GM03348 (cell line): Measurements from ENCODE around the gene PPP1R15A.
A peak's percentile ranks its signal among the peaks of the same experiment; 100 is the strongest.
"Not testable (repeated sequence)": the region's sequence is repeated elsewhere in the genome, so short reads cannot be mapped to it uniquely, and the experiment has no call there.

Experiments
- DNase-seq: peaks from one replicate; pipeline ENCODE4 v3.0.0; 2012; ENCODE audit warnings: low spot score

Gene PPP1R15A

DNA sequence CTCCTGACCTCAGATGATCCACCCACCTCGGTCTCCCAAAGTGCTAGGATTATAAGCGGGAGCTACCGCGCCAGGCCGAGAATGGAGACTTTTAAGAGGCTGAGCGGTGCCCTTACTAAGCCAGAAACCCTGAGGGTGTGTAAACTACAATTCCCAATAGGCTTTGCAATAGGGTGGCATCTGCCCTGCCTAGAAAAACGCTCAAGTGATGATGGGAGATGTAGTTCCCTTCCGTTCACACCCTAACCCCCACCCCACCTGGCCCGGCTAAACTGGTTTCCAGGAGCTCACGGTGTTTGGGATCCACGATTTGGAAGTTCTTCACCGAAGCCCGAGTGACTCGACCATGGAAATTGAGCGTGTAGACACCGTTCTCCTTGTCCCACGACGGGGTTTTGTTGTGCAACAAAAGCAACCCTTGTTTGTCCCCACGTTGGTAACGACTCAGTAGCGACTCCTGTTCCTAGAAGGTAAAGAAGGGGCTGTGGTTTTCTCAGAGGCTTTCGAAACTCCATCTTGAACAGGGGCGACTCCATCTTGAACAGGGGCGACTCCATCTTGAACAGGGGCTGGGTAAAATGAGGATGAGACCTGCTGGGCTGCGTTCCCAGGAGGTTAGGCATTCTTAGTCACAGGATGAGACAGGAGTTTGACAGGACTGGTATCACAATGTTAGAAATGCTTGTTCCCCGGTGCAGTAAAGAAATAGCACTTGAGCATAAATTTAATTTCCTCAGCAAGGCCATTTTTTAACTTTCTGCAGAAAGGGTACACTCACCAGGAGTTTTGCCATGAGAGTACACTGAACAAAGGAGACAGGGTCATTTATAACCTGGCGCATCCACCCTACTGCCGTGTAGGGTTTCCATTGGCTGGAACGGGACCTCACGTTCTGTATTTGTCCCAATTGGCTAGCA is 9.8 kb downstream of the PPP1R15A start:
- no peak for DNase-seq

DNA sequence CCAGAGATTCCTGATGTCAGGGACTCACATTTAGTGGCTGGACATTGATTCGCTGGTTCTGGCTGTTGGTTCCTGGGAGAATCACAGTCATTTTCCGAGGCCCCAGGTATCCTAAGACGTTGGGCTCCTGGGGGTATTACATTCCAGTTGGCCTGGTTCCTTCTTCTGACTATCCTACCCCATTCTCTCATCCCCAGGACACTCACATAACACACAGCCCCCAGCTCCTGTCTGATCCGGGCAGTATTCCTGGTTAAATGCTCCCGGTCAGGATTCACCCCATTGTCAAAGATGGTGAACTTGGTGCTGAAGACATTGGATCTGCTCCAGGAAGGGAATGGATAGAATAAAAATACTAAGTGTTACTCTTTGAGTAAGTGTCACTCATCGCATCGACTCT is 11.5 kb downstream of the PPP1R15A start:
- no peak for DNase-seq

DNA sequence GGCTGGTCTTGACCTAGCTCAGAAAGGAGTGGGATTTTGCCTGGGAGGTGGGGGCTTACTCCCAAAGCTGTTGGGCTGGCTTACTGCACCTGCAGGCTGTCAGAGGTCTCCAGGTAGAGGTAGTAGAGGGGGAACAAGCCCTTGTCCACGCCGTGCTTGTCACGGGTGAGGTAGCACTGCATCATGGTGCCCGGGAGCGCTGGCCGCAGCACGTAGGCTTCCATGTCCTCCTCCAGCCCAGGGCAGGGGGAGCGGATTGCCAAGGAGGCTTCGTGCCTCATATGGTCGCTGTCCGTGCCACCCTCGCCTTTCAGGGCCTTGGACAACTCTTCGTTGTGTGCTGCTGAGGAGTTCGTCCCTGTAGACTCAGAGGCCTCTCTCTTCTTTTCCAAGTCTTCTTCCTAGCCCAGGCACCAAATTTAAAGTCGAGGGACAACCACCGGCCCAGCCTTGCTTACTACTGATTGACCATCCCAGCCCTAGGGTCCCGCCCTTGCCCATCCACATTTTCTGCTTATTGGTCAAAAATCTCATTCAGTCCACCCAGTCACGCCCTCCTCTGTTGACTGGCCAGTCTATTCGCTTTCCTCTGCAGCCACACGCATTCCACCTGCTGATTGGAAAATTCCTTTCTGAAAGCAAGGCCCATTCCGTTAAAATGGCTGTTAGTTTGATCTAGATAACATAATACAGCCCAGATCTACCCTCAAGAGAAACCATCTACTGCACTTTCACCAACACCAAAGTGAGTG is 15.8 kb downstream of the PPP1R15A start:
- DNase-seq = no peak

DNA sequence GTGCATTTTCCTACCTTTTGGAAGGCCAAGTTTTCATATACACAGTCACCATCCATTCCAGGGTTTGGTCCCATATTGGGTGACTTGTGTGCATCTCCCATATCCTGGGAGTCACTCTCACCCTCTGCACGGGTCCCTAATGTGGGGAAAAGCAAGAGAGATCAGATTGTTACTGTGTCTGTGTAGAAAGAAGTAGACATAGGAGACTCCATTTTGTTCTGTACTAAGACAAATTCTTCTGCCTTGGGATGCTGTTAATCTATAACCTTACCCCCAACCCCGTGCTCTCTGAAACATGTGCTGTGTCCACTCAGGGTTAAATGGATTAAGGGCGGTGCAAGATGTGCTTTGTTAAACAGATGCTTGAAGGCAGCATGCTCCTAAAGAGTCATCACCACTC is 17.3 kb downstream of the PPP1R15A start:
- DNase-seq = not testable (repeated sequence)

DNA sequence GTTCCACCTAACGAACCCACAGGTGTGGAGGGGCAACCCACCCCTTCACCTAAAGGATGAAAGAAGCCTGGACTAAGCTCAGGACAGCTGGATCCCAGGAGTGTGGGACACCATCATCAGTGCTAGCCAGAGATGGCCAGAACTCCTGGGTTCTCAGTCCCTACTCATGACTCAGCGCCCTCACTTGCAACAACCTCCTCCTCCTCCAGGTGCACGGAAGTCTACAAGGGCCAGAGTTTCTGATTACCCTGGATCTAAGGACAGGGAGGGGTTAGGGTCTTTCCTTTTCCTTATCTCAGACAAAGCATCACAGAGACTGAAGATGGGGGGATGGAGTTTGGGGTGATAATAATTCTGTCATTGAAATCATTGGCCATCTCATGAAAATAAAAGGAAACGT is 18.3 kb downstream of the PPP1R15A start:
- no peak for DNase-seq

DNA sequence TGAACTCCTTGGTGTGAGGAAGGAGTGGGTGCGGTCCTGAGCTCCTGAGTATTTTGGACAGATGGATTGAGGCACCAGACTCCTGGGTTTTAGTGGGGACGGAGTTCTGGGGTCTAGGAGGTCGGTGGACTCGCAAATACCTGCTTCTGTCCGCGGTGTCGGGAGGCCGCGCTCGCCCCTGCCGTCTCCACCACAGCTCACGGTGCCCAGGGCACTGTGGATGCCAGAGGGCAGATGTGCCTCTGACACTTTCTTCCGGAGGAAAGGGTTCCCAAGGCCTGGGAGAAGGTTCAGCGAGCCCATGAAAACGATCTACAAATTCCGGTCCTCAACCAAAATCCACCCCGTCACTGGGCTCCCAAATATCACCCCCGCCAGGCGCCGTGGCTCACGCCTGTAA is 23.0 kb downstream of the PPP1R15A start:
- DNase-seq = no peak

DNA sequence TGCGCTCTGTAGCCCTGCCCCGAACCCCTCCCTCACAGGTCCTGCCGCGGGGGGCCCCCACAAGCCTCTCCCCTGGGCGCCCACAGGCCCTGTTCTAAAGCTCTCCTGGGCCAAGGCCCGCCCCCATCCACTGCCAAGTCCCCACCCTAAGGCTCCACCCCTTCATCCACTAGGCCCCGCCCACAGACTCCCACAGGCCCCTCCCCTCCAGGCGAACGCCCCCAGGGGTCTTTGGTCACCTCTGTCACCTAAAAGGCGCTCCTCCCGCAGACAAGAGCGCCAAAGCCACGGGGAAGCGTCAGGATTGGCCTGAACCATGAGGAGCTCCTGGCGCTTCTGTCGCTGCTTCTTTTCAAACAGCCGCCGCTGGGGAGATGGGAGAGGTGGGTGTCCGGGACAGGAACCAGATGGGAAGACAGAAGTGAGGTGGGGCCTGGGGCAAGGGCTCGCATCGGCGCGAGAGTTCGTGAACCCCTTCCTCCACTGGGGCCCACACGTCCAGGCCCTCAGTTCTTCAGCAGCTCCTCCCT is 24.0 kb downstream of the PPP1R15A start:
- DNase-seq = peak; percentile 84

DNA sequence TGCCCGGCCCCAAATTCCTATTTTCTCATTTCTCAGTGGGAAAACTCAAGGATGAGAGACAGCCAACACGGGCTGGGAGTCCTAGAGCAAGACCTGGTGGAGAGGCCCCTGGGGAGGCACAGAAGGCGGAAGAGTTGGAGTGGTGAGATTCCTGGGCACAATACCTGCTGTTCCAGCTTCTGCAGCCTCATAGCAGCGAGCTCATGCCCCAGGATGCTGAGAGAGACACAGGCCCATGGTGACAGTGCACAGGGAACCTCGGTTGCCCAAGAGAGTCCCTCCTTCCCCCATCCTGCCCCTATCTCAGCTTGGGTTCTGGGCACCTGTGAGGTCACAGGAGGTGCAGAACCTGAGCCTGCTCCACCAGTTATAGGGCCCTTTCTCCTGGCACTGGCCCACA is 25.0 kb downstream of the PPP1R15A start:
- DNase-seq = no peak

DNA sequence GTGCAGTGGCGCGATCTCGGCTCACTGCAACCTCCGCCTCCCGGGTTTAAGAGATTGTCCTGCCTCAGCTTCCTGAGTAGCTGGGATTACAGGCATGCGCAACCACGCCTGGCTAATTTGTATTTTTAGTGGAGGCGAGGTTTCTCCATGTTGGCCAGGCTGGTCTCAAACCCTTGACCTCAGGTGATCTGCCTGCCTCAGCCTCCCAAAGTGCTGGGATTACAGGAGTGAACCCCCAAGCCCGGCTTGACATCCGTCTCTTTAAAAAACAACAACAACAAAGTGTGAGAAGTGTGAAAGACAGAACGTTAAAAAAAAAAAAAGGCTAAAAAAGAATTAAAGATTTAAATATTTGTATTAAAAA is 27.1 kb downstream of the PPP1R15A start:
- DNase-seq = not testable (repeated sequence)

DNA sequence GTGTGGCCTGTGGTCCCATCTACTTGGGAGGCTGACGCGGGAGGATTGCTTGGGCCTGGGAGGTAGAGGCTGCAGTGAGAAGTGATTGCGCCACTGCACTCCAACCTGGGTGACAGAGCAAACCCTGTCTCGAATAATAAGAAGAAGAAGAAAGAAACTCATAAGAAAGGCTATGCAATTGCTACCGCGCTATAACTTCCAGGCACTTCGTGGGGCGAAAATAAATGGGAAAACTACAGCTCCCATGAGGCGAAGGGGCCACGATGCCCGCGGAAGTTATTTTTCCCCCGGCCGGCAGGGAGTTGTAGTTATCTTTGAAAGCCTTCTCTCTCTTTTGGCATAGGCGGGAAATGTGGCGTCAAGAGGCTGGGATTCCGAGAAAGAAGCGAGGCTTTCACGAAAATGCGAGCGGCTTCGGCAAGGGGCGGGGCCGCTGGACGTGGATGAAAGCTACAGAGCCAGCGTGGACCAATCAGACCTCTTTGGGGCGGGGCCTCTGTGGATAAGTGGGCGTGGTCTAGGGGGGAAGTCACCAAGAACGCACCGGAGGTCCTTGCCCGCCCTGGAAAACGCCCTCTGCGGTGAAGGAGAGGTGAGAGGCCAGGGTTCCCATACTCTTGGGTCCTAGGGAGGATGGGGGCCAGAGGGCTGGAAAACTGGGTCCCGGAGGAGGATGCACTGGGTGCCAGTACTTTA is 27.7 kb downstream of the PPP1R15A start, which contains the start of gene NUCB1:
Gene NUCB1, plus strand, starts transcription at position 532 of the 696 bp plus-strand sequence. CDS start 485 bp downstream, outside the sequence.
- DNase-seq = peak; percentile 99

DNA sequence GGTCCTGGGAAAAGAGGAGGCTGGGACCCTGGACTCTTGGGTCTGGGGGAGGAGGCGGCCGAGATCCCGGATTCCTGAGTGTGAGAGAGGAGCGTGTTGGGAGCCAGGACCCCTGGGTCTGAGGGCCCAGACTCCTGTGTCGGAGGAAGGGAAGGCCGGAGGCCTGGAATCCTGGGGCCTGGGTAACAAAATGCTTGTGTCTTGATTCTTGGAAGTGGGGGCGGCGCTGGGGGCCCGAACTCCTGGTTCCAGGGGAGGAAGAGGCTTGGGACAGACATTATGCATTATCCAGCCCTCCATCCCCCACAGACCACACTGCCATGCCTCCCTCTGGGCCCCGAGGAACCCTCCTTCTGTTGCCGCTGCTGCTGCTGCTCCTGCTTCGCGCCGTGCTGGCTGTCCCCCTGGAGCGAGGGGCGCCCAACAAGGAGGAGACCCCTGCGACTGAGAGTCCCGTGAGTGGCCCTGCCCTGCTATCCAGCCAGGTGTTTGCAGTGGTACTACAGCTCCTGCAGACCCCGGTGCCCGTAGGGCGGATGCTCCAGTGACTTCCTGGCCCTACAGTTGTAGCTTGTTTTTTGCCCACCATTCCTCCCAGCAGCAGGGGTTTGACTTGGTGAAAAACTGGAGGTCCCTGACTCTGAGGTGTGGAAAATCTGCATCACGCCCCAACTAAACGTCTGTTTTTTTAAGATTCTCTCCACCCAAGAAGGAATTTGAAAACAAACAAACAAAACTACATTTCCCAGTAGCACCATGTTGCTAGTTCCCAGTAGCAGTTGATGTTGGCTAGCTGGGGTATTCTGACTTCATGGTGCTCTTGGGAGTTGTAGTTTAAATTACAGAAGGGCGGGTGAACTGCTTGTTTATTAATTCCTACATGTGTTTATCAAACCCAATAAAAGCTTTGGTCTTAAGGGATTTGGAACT is 28.5 kb downstream of the PPP1R15A start:
- DNase-seq = peak; percentile 57

DNA sequence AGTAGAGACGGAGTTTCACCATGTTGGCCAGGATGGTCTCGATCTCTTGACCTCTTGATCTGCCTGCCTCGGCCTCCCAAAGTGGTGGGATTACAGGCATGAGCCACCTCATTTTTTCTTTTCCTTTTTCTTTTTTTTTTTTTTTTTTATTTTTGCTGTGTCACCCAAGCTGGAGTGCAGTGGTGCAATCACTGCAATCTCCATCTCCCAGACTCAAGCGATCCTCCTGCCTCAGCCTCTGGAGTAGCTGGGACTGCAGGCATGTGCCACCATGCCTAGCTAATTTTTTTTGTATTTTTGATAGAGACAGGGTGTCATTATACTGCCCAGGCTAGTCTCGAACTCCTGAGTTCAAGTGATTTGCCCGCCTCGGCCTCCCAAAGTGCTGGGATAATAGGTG is 30.1 kb downstream of the PPP1R15A start:
- DNase-seq = not testable (repeated sequence)

DNA sequence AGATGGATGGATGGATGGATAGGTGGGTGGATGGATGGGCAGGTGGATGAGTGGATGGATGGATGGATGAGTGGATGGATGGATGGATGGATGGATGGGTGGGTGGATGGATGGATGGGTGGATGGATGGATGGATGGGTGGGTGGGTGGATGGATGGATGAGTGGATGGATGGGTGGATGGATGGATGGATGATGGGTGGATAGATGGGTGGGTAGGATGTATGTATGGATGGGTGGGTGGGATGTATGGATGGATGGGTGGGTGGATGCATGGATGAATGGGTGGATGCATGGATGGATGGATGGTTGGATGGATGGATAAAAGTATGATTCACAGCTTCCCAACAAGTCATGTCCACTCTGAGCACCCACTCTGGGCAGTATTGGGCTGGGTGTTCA is 31.6 kb downstream of the PPP1R15A start:
- DNase-seq = not testable (repeated sequence)

DNA sequence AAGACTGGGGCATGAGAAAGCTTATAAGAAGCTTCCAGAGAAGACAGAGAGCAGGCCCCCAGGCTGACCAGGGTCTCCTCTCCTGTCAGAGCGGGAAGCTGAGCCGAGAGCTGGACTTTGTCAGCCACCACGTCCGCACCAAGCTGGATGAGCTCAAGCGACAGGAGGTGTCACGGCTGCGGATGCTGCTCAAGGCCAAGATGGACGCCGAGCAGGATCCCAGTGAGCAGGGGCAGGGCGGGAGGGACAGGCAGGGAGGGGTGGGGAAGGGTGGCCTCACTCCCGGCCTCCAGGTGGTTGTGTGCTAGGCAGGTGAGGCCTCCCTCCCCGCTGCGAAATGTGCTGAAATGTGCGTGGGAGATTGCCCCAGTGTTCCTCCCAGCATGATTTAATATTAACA is 33.4 kb downstream of the PPP1R15A start:
- no peak for DNase-seq

DNA sequence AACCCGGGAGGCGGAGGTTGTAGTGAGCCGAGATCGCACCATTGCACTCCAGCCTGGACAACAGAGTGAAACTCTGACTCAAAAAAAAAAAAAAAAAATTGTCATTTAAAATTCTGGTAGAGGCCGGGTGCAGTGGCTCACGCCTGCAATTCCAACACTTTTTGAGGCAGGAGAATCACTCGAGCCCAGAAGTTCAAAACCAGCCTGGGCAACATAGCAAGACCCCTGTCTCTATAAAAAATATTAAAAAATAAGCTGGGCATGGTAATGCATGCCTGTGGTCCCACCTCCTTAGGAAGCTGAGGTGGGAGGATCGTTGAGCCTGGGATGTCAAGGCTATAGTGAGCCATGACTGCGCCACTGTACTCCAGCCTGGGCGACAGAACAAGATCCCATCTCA is 34.1 kb downstream of the PPP1R15A start:
- DNase-seq = no peak

DNA sequence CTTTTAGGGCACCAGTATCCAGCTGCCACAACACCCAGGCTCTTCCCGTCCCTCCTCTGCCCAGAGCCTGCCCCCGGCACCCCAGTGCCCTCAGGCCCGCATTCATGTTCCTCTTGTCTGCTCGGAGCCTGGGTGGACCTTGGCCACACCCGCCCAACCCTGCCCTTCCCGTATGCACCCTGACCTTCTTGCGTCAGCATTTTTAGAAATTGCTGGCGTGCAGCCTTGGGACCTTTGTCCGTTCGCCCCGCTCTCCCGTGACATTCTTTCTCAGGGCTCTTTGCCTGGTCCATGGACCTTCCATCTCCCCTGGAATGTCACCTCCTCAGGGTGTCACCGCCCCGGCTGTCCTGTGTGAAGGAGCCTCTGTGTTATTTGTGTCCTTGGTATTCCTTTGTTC is 35.5 kb downstream of the PPP1R15A start:
- no peak for DNase-seq

DNA sequence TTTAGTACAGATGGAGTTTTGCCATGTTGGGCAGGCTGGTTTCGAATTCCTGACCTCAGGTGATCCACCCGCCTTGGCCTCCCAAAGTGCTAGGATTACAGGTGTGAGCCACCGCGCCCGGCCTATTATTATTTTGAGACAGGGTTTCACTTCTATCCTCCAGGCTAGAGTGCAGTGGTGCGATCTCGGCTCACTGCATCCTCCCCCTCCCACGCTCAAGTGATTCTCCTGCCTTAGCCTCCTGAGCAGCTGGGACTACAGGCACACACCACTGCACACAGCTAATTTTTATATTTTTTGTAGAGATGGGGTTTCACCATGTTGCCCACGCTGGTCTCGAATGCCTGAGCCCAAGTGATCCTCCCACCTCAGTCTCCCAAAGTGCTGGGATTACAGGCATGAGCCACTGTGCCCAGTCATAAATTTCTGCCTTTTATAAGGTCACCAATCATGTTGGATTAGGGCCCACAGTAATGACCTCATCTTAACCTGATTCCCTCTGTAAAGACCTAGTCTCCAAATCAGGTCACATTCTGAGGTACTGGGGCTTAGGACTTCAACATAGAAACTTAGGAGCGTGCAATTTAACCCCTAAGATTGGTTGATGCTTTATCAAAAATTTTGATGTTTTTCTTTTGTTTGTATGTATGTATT is 37.3 kb downstream of the PPP1R15A start:
- not testable (repeated sequence) for DNase-seq

DNA sequence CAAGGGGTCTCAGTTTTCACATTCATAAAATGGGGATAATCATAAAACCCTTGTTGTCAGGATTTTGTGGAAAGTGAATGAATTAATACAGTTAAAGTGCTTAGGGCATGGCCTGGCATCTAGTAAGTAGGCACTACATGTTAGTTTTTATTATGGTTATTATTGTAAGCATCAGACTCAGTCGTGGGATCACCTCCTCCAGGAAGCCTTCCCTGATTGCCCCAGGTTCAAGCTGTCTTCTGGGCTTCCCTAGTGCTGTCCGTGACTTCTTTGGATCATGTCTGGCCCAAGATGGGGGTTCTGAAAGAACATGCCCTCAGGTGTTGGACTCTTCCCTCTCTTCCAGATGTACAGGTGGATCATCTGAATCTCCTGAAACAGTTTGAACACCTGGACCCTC is 38.6 kb downstream of the PPP1R15A start:
- no peak for DNase-seq

DNA sequence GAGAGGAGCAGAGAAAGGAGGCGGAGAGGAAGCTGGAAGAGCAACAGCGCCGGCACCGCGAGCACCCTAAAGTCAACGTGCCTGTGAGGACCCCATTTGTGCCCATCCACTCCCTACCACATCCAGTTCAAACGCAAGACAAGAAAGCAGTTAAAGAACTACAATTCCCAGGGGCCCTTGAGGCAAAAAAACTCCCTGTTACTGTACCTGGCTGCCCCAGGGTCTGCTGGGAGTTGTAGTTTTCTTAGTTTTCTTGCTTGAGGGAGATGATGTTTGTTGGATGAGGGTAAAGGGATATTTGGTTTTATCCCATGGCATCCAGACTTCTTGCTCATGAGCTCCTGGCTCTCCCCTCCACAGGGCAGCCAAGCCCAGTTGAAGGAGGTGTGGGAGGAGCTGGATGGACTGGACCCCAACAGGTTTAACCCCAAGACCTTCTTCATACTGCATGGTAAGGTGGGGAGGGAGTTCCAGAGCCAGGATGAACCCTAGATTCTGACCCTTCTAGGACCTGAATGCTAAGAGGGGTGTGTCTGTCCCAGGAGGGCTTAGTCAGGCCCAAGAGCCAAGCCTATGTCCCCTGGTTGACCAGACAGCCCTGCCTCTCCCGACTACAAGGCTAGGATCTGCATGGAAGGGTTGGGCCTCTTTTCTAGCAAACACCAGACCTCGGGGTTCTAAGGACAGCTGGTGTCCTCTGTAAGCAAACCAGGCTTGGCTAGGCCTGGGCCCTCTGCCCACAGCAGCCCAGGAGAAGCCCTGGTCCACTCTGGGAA is 41.1 kb downstream of the PPP1R15A start:
- no peak for DNase-seq

DNA sequence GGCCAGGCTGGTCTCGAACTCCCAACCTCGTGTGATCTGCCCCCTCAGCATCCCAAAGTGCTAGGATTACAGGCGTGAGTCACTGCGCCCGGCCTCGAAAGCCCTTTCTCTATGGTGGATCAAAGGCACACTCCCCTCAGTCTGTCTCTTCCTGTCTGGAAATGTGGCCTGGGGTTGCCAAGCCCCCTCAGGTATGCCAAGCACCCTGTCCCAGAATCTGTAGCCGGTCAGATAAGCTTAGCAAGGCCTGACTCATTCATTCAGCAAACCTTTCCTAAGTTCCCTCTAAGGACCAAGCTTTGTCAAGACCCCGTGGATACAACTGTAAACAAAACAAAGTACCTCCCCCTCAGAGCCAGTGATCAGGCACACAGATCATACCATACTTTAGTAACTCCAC is 42.0 kb downstream of the PPP1R15A start:
- no peak for DNase-seq
